Mesenchymal stem cell (in vitro differentiated cells and primary cell): ENCODE results near the gene STX19.

ENCODE experiments used
- DNase-seq: peaks from one replicate; pipeline ENCODE4 v3.0.0-alpha.2; 2013
- H2AFZ ChIP-seq: one replicate; pipeline ENCODE4 v1.6.1; 2013; ENCODE audit warnings: low read depth, mild to moderate bottlenecking, control low read depth, inconsistent platforms, low read length, moderate library complexity
- H2AK5ac ChIP-seq: 2 replicates; pipeline ENCODE4 v1.6.1; 2013; ENCODE audit warnings: low read length, moderate library complexity, mild to moderate bottlenecking, inconsistent platforms; ENCODE audit not compliant: severe bottlenecking
- H2BK120ac ChIP-seq: one replicate; pipeline ENCODE4 v1.6.1; 2013; ENCODE audit warnings: low read depth, mild to moderate bottlenecking, inconsistent platforms, low read length, moderate library complexity
- H2BK12ac ChIP-seq, 2 experiments: one replicate each; pipeline ENCODE4 v1.6.1; 2013; ENCODE audit warnings: inconsistent platforms in 2 of 2, low read length in 2 of 2, mild to moderate bottlenecking in 2 of 2, moderate library complexity in 2 of 2, control low read depth in 1 of 2
- H2BK15ac ChIP-seq: one replicate; pipeline ENCODE4 v1.6.1; 2013; ENCODE audit warnings: mild to moderate bottlenecking, low read depth, inconsistent platforms; ENCODE audit not compliant: poor library complexity, severe bottlenecking
- H2BK5ac ChIP-seq: 2 replicates; pipeline ENCODE4 v1.6.1; 2013; ENCODE audit warnings: low read depth, mild to moderate bottlenecking, low read length, control low read depth, inconsistent platforms; ENCODE audit not compliant: poor library complexity, severe bottlenecking
- H3K14ac ChIP-seq, 2 experiments: one replicate each; pipeline ENCODE4 v1.6.1; 2013; ENCODE audit warnings: inconsistent platforms in 2 of 2, low read length in 2 of 2, control low read depth in 1 of 2, mild to moderate bottlenecking in 1 of 2, moderate library complexity in 1 of 2
- H3K18ac ChIP-seq, 2 experiments: one replicate each; pipeline ENCODE4 v1.6.1; 2013; ENCODE audit warnings: inconsistent platforms in 2 of 2, low read length in 2 of 2, control low read depth in 1 of 2, low read depth in 1 of 2, mild to moderate bottlenecking in 1 of 2
- H3K23ac ChIP-seq, 2 experiments: one replicate each; pipeline ENCODE4 v1.6.1; 2013; ENCODE audit warnings: inconsistent platforms in 2 of 2, low read length in 2 of 2, mild to moderate bottlenecking in 2 of 2, moderate library complexity in 2 of 2, control low read depth in 1 of 2
- H3K27ac ChIP-seq: 2 replicates; pipeline ENCODE4 v1.5.1; 2013; ENCODE audit warnings: mild to moderate bottlenecking, moderate library complexity, low read length, control low read depth, inconsistent platforms; ENCODE audit not compliant: poor library complexity, severe bottlenecking
- H3K27me3 ChIP-seq, 2 experiments: 2 replicates each; pipeline versions ENCODE4 v1.6.1 to v1.7.0; 2013; ENCODE audit warnings: low read length in 2 of 2, mild to moderate bottlenecking in 2 of 2, moderate library complexity in 2 of 2, control low read depth in 1 of 2, inconsistent platforms in 1 of 2; ENCODE audit not compliant: control insufficient read depth in 1 of 2, insufficient read depth in 1 of 2
- H3K36me3 ChIP-seq, 2 experiments: 2 replicates each; pipeline versions ENCODE4 v1.6.1 to v1.7.0; 2013; ENCODE audit warnings: low read length in 2 of 2, control low read depth in 1 of 2, inconsistent platforms in 1 of 2, low read depth in 1 of 2, mild to moderate bottlenecking in 1 of 2; ENCODE audit not compliant: insufficient read depth in 2 of 2, control insufficient read depth in 1 of 2
- H3K4ac ChIP-seq, 2 experiments: one replicate each; pipeline ENCODE4 v1.6.1; 2013; ENCODE audit warnings: inconsistent platforms in 2 of 2, low read length in 2 of 2, mild to moderate bottlenecking in 2 of 2, moderate library complexity in 2 of 2, control low read depth in 1 of 2, low read depth in 1 of 2
- H3K4me1 ChIP-seq: 2 replicates; pipeline ENCODE4 v1.6.1; 2013; ENCODE audit warnings: low read depth, low read length, control low read depth; ENCODE audit not compliant: control insufficient read depth, insufficient read depth
- H3K4me2 ChIP-seq: 2 replicates; pipeline ENCODE4 v1.6.1; 2013; ENCODE audit warnings: low read length, mild to moderate bottlenecking, inconsistent platforms; ENCODE audit not compliant: poor library complexity, severe bottlenecking
- H3K4me3 ChIP-seq, 2 experiments: 2 replicates each; pipeline versions ENCODE4 v1.5.1 to v1.7.0; 2013; ENCODE audit warnings: low read length in 2 of 2, mild to moderate bottlenecking in 2 of 2, control low read depth in 1 of 2, low read depth in 1 of 2; ENCODE audit not compliant: insufficient read depth in 1 of 2
- H3K79me1 ChIP-seq: replicated peaks from 2 replicates; pipeline ENCODE4 v1.6.1; 2013; ENCODE audit warnings: mild to moderate bottlenecking, control low read depth, low read length, inconsistent platforms; ENCODE audit not compliant: poor library complexity, severe bottlenecking
- H3K9ac ChIP-seq: 2 replicates; pipeline ENCODE4 v1.7.0; 2013; ENCODE audit warnings: mild to moderate bottlenecking, low read length, moderate library complexity
- H3K9me3 ChIP-seq: 2 replicates; pipeline ENCODE4 v1.7.0; 2013; ENCODE audit warnings: mild to moderate bottlenecking, low read length; ENCODE audit not compliant: control insufficient read depth
- H4K8ac ChIP-seq: one replicate; pipeline ENCODE4 v1.6.1; 2013; ENCODE audit warnings: inconsistent platforms, mild to moderate bottlenecking, low read length, moderate library complexity
- H4K91ac ChIP-seq: one replicate; pipeline ENCODE4 v1.6.1; 2013; ENCODE audit warnings: mild to moderate bottlenecking, low read length, inconsistent platforms
- whole genome bisulfite sequencing: methylation state at CpG from one replicate; pipeline ENCODE4 v1.1.7; 2013; ENCODE audit warnings: mixed read lengths; 5-methylcytosine and 5-hydroxymethylcytosine counted together

Gene STX19

GRCh38 chr3:94069194-94069813 is 40.9 kb upstream of the STX19 start:
- no peak overlapping the region for H2BK12ac ChIP-seq
- H4K8ac ChIP-seq: no peak overlapping the region
- no peaks in the 10 kb centered on the region for H3K4me1 ChIP-seq
- H3K4ac ChIP-seq: no peak overlapping the region
- H2AFZ ChIP-seq: no peak overlapping the region
- no peak overlapping the region for H3K4me3 ChIP-seq
- peaks cover 4 to 17% of the 10 kb centered on the region in 2 experiments for H3K36me3 ChIP-seq
- no peak overlapping the region for H3K4me2 ChIP-seq
- H3K14ac ChIP-seq: no peak overlapping the region
- H3K9me3 ChIP-seq: no peaks in the 10 kb centered on the region
- no peak overlapping the region for H2BK15ac ChIP-seq
- H3K9ac ChIP-seq: peak overlapping the region; percentile 61
- H2AK5ac ChIP-seq: no peak overlapping the region
- DNase-seq: peak; percentile 40
- no peak overlapping the region for H3K23ac ChIP-seq
- no peaks in the 10 kb centered on the region for H3K27me3 ChIP-seq
- no peak overlapping the region for H3K18ac ChIP-seq
- no CpG with 5 or more reads among the region's 4 CpGs for WGBS
- H2BK5ac ChIP-seq: no peak overlapping the region
- no peak overlapping the region for H3K27ac ChIP-seq
- peaks cover 17% of the 10 kb centered on the region for H3K79me1 ChIP-seq
- H4K91ac ChIP-seq: no peak overlapping the region
- no peak overlapping the region for H2BK120ac ChIP-seq

DNA sequence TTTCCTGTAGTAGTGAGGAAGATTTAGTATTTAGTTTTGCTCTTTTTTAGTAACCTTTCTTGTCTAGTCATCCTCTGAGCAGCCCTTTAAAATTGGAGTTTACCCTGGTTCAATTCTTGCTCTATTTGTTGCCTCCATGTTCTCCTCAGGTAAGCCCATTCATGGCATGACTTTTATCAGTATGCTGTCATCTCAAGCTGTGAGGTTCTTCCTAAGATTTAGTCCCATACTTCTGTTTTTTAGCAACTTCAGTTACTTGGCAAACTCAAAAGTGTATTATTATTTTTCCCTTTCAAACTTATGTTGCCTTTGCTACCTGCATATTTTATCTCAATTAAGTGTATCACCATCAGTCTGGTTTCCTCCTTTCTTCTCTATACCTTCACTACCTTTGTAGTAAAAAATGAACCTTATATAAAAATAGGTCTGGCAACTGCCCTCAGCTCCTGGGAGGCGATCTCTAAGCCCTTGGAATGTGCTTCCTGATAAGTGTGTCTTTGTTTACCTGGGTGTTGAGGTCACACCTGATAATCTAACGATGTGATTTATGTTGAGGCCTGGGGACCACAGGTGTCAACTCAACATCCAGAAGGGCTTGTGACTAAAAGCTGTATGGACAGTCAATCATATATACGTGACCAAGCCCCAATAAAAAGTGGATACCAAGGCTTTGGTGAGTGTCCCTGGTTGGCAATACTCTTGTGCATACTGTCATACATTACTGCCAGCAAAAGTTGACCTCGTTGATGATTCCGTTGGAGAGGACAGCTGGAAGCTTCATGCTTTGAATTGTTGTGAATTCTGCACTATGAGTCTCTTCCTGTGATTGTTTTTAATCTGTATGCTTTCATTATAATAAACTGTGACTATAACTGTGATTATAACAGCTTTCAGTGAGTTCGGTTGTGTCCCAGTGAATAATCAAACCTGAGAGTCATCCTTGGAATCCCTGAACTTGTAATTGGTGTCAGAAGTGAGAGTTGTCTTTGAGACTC is 38.4 kb upstream of the STX19 start:
- Histone ChIP-seq H3K23ac (no peak overlapping the region), H2BK12ac (no peak overlapping the region), H2BK120ac (no peak overlapping the region), H3K18ac (no peak overlapping the region), H3K4me3 (no peak overlapping the region), H3K36me3 (peaks cover 2 to 13% of the 10 kb centered on the region in 2 experiments), H2BK5ac (no peak overlapping the region), H3K27ac (no peak overlapping the region), H3K79me1 (peaks cover 14% of the 10 kb centered on the region), H3K14ac (no peak overlapping the region), H3K9ac (no peak overlapping the region), H3K4me1 (peaks cover 2% of the 10 kb centered on the region), H4K91ac (no peak overlapping the region), H2AK5ac (no peak overlapping the region), H3K4me2 (no peak overlapping the region), H3K27me3 (no peaks in the 10 kb centered on the region), H3K4ac (no peak overlapping the region), H4K8ac (peak overlapping the region; percentile 12), H3K9me3 (no peaks in the 10 kb centered on the region), H2BK15ac (no peak overlapping the region), H2AFZ (no peak overlapping the region)
- WGBS: 74% methylated on average over 6 of the region's 6 CpGs
- no peak for DNase-seq

GRCh38 chr3:94065819-94066480 is 37.6 kb upstream of the STX19 start:
- Histone ChIP-seq H4K8ac (no peak overlapping the region), H3K14ac (no peak overlapping the region), H3K9ac (peak overlapping the region; percentile 96), H3K18ac (no peak overlapping the region), H3K23ac (no peak overlapping the region), H2BK5ac (no peak overlapping the region), H3K27me3 (no peaks in the 10 kb centered on the region), H2BK15ac (no peak overlapping the region), H3K79me1 (peaks cover 11% of the 10 kb centered on the region), H4K91ac (no peak overlapping the region), H3K4me3 (no peak overlapping the region), H2AFZ (no peak overlapping the region), H2AK5ac (no peak overlapping the region), H3K36me3 (peaks cover 0 to 9% of the 10 kb centered on the region in 2 experiments), H3K4me1 (peaks cover 3% of the 10 kb centered on the region), H2BK120ac (no peak overlapping the region), H2BK12ac (no peak overlapping the region), H3K9me3 (no peaks in the 10 kb centered on the region), H3K27ac (no peak overlapping the region), H3K4me2 (no peak overlapping the region), H3K4ac (no peak overlapping the region)
- WGBS: no CpG with 5 or more reads among the region's 1 CpG
- DNase-seq: no peak

- Histone ChIP-seq H3K9me3 (no peaks in the 10 kb centered on the region), H3K27ac (no peak overlapping the region), H4K91ac (no peak overlapping the region), H3K4me3 (peak overlapping the region in 1 of 2 experiments; percentile 83), H4K8ac (no peak overlapping the region), H2BK15ac (no peak overlapping the region), H3K14ac (no peak overlapping the region), H3K23ac (no peak overlapping the region), H2BK12ac (no peak overlapping the region), H2BK120ac (no peak overlapping the region), H3K4me1 (peaks cover 3% of the 10 kb centered on the region), H3K4ac (no peak overlapping the region), H3K27me3 (no peaks in the 10 kb centered on the region), H3K79me1 (peaks cover 7% of the 10 kb centered on the region), H2BK5ac (no peak overlapping the region), H2AK5ac (no peak overlapping the region), H3K9ac (peak overlapping the region; percentile 96), H3K18ac (no peak overlapping the region), H2AFZ (no peak overlapping the region), H3K36me3 (peaks cover 0 to 18% of the 10 kb centered on the region in 2 experiments), H3K4me2 (no peak overlapping the region)
- no CpG with 5 or more reads among the region's 1 CpG for WGBS
- DNase-seq: no peak
Observed at GRCh38 chr3:94065122-94065521, 36.7 kb upstream of the STX19 start.
